AG10803 (cell line): ENCODE results near the gene APLN.

Experiments used
- DNase-seq: peaks from one replicate; pipeline ENCODE4 v3.0.0; 2010; ENCODE audit warnings: low read depth
- H3K4me3 ChIP-seq: 2 replicates; pipeline ENCODE4 v1.5.1; 2011; ENCODE audit warnings: mild to moderate bottlenecking, low read length, control low read depth
- TF ChIP-seq, protein P1 (sequence below): conservative IDR thresholded peaks from 2 replicates; pipeline ENCODE4 v1.5.1; 2011; ENCODE audit warnings: mild to moderate bottlenecking, low read length, control low read depth, inconsistent platforms

Gene APLN

DNA sequence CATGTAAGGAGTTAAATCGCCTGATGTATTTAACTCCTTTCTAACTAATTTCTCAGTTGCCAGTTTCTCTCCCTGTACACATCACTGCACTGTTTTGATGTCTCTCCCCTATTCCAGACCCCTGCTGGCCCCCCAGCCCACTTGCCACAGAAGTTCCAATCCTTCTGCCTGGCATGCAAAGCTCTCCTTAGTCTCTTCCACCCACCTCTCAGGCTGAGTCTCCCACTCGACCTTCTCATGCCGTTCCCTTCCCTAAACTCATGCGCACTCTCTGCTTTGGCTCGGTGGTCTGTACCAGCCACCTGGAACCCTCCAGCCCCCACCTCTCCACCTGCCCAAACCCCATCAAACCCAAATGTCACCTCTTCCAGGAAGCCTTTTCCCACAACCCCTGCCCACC lies 56.9 kb downstream of the APLN start:
- H3K4me3 ChIP-seq = no peak overlapping the region
- DNase-seq = no peak
- TF ChIP-seq, protein P1, sequence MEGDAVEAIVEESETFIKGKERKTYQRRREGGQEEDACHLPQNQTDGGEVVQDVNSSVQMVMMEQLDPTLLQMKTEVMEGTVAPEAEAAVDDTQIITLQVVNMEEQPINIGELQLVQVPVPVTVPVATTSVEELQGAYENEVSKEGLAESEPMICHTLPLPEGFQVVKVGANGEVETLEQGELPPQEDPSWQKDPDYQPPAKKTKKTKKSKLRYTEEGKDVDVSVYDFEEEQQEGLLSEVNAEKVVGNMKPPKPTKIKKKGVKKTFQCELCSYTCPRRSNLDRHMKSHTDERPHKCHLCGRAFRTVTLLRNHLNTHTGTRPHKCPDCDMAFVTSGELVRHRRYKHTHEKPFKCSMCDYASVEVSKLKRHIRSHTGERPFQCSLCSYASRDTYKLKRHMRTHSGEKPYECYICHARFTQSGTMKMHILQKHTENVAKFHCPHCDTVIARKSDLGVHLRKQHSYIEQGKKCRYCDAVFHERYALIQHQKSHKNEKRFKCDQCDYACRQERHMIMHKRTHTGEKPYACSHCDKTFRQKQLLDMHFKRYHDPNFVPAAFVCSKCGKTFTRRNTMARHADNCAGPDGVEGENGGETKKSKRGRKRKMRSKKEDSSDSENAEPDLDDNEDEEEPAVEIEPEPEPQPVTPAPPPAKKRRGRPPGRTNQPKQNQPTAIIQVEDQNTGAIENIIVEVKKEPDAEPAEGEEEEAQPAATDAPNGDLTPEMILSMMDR = no peak

DNA sequence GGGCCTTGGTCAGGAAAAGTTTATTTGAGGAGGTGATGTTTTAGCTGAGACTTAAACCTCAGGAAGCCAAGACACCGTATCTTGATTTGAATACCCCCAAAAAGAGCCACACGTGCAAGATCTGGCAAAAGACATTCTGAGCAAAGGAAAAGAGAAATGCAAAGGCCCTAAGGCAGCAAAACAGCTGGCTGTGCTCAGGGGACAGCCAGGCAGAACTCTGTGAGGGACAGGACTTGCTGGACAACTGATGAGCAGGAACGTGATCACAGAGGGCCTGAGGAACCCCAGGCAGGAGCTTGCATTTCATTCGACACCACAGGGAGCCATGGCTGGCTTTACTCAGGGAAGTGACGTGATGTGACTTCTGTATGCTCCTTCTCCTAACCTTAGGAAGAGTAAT lies 58.7 kb downstream of the APLN start:
- TF ChIP-seq, protein P1 = no peak
- no peak overlapping the region for H3K4me3 ChIP-seq
- DNase-seq = no peak
